Osteocyte (in vitro differentiated cells): ENCODE data around the gene MAP4K3. TPM values are rescaled to one million over a fixed set of nuclear protein-coding genes. Genes with fewer than 3 reads are reported as not detected.
"Not testable (repeated sequence)": the region's sequence is repeated elsewhere in the genome, so short reads cannot be mapped to it uniquely, and the experiment has no call there.

Experiments
- DNase-seq: peaks from one replicate; pipeline ENCODE4 v3.0.0; 2021; ENCODE audit warnings: mixed read lengths; ENCODE audit not compliant: unreplicated experiment; ENCODE audit errors: extremely low spot score
- H3K27ac Mint-ChIP-seq: one replicate; pipeline ENCODE4 v1.8.0; 2021; ENCODE audit warnings: mild to moderate bottlenecking, mixed read lengths; ENCODE audit not compliant: unreplicated experiment
- H3K27me3 Mint-ChIP-seq: one replicate; pipeline ENCODE4 v1.8.0; 2021; ENCODE audit warnings: mixed read lengths; ENCODE audit not compliant: unreplicated experiment
- H3K36me3 Mint-ChIP-seq: one replicate; pipeline ENCODE4 v1.8.0; 2021; ENCODE audit warnings: mixed read lengths; ENCODE audit not compliant: unreplicated experiment
- H3K4me1 Mint-ChIP-seq: one replicate; pipeline ENCODE4 v1.8.0; 2021; ENCODE audit warnings: mixed read lengths; ENCODE audit not compliant: unreplicated experiment
- H3K4me3 Mint-ChIP-seq: one replicate; pipeline ENCODE4 v1.8.0; 2021; ENCODE audit warnings: mild to moderate bottlenecking, moderate library complexity, mixed read lengths; ENCODE audit not compliant: unreplicated experiment
- H3K9me3 Mint-ChIP-seq: one replicate; pipeline ENCODE4 v1.8.0; 2021; ENCODE audit warnings: mixed read lengths; ENCODE audit not compliant: unreplicated experiment
- CTCF ChIP-seq: fragments of 200-600 bp; sonication (generic); IDR thresholded peaks from 2 replicates; pipeline ENCODE4 v1.5.0; 2021; ENCODE audit warnings: antibody characterized with exemption, mild to moderate bottlenecking, moderate library complexity
- total RNA-seq: library from RNA; stranded (reverse); gene quantifications from 2 replicates; pipeline ENCODE4 v1.2.1, GENCODE V29; 2021

The MAP4K3 gene
- total RNA-seq, 1 donor from 2014 or later: 35.0 TPM

GRCh38 chr2:39252888-39253518 lies 184.1 kb downstream of the MAP4K3 start:
- Mint-ChIP-seq H3K9me3 (peaks cover 5% of the 10 kb centered on the region), H3K36me3 (peaks cover 37% of the 10 kb centered on the region), H3K4me3 (no peak overlapping the region), H3K27me3 (no peaks in the 10 kb centered on the region), H3K4me1 (no peaks in the 10 kb centered on the region), H3K27ac (no peak overlapping the region)
- TF ChIP-seq CTCF: no peak
- no peak for DNase-seq

- no peak overlapping the region for H3K4me3 Mint-ChIP-seq
- H3K27me3 Mint-ChIP-seq: no peaks in the 10 kb centered on the region
- H3K27ac Mint-ChIP-seq: no peak overlapping the region
Measured at GRCh38 chr2:39247512-39248043, 189.5 kb downstream of the MAP4K3 start.

GRCh38 chr2:39246382-39246980 lies 190.6 kb downstream of the MAP4K3 start:
- DNase-seq: no peak
- Mint-ChIP-seq H3K36me3 (peaks cover 19% of the 10 kb centered on the region), H3K4me1 (no peaks in the 10 kb centered on the region), H3K27ac (no peak overlapping the region), H3K9me3 (no peaks in the 10 kb centered on the region), H3K27me3 (no peaks in the 10 kb centered on the region), H3K4me3 (no peak overlapping the region)
- no peak for TF ChIP-seq CTCF

More at GRCh38 chr2:39247512-39248043, 189.5 kb downstream of the MAP4K3 start:
- no peak for TF ChIP-seq CTCF
- Mint-ChIP-seq H3K36me3 (peaks cover 23% of the 10 kb centered on the region), H3K9me3 (no peaks in the 10 kb centered on the region), H3K4me1 (no peaks in the 10 kb centered on the region)
- no peak for DNase-seq

GRCh38 chr2:39244963-39245625 lies 192.0 kb downstream of the MAP4K3 start:
- H3K9me3 Mint-ChIP-seq, H3K27ac Mint-ChIP-seq, DNase-seq, H3K4me1 Mint-ChIP-seq, H3K27me3 Mint-ChIP-seq, H3K4me3 Mint-ChIP-seq: not testable (repeated sequence)
- peaks cover 15% of the 10 kb centered on the region for H3K36me3 Mint-ChIP-seq

- not testable (repeated sequence) for H3K4me1 Mint-ChIP-seq, H3K27ac Mint-ChIP-seq, H3K27me3 Mint-ChIP-seq, H3K4me3 Mint-ChIP-seq, H3K9me3 Mint-ChIP-seq, DNase-seq
- H3K36me3 Mint-ChIP-seq: peaks cover 15% of the 10 kb centered on the region
Measured at GRCh38 chr2:39244241-39244862, 192.7 kb downstream of the MAP4K3 start.
